Gastroesophageal sphincter (tissue), 4 donors: Measurements from ENCODE around the gene SPRYD3. TPM values are rescaled to one million over a fixed set of nuclear protein-coding genes. Genes with fewer than 3 reads are reported as not detected.

ENCODE experiments used
- ATAC-seq: fragments of 150-250 bp; one replicate; pipeline ENCODE4 v1.9.1; 2016; ENCODE audit warnings: mild to moderate bottlenecking, moderate library complexity
- H3K27ac ChIP-seq, 4 donors: fragments of 200-600 bp; sonication (generic) in 3 of 4; 1 replicate in 3 of 4; 2 replicates in 1 of 4; pipeline ENCODE4 v1.5.1; 2016 to 2019
- H3K27me3 ChIP-seq: fragments of 200-600 bp; sonication (generic); one replicate; pipeline ENCODE4 v1.5.1; 2019
- H3K36me3 ChIP-seq, 2 donors: fragments of 200-600 bp; sonication (generic); one replicate each; pipeline ENCODE4 v1.5.1; 2019; ENCODE audit warnings: control low read depth in 1 of 2
- H3K4me1 ChIP-seq, 3 donors: fragments of 200-600 bp; sonication (generic); 1 replicate in 2 of 3; 2 replicates in 1 of 3; pipeline ENCODE4 v1.5.1; 2016 to 2019; ENCODE audit warnings: control low read depth in 2 of 3
- H3K4me3 ChIP-seq, 2 donors: fragments of 200-600 bp; sonication (generic); one replicate each; pipeline ENCODE4 v1.5.1; 2019; ENCODE audit warnings: mild to moderate bottlenecking in 1 of 2, moderate library complexity in 1 of 2
- H3K9me3 ChIP-seq, 3 donors: fragments of 200-600 bp; sonication (generic); one replicate each; pipeline ENCODE4 v1.5.1; 2017 to 2019; ENCODE audit warnings: control low read depth in 2 of 3
- CTCF ChIP-seq, 4 experiments: fragments of 200-600 bp in 2 of 4; fragments of 450-650 bp in 2 of 4; sonication (generic) in 1 of 4; IDR thresholded peaks; one replicate each; pipeline ENCODE4 v1.5.1; 2017 to 2019; ENCODE audit warnings: antibody characterized with exemption in 4 of 4, mild to moderate bottlenecking in 2 of 4, moderate library complexity in 2 of 4
- EP300 ChIP-seq: sonication (generic); formaldehyde crosslinking; IDR thresholded peaks from one replicate; pipeline ENCODE4 v1.6.1; 2017; ENCODE audit warnings: antibody characterized with exemption, mild to moderate bottlenecking
- POLR2A ChIP-seq, 2 donors: fragments of 450-650 bp; IDR thresholded peaks; one replicate each; pipeline ENCODE4 v1.6.1; 2017; ENCODE audit warnings: antibody characterized with exemption in 2 of 2, mild to moderate bottlenecking in 2 of 2, moderate library complexity in 1 of 2
- POLR2AphosphoS5 ChIP-seq: sonication (generic); formaldehyde crosslinking; IDR thresholded peaks from one replicate; pipeline ENCODE4 v1.6.1; 2017; ENCODE audit warnings: antibody characterized with exemption
- WGBS, 2 donors: methylation state at CpG; one replicate each; pipeline ENCODE4 v1.1.5; 2018; ENCODE audit warnings: low coverage in 1 of 2; 5-methylcytosine and 5-hydroxymethylcytosine counted together
- total RNA-seq, 4 donors: library from RNA; depleted of rRNA; stranded (reverse); fragments of >200 nt; gene quantifications; one replicate each; pipeline ENCODE4 v1.1.0, GENCODE V29; 2016

SPRYD3 gene
- total RNA-seq, 4 donors from 2014 or later, result 79.1 to 137 (median 110) TPM

- H3K27me3 ChIP-seq, result no peaks in the 10 kb centered on the region
- no peak for TF ChIP-seq POLR2A (IDR thresholded peaks at IDR 0.05)
- no peak for TF ChIP-seq POLR2AphosphoS5
- TF ChIP-seq EP300, result no peak
- TF ChIP-seq CTCF (IDR thresholded peaks at IDR 0.05), result no peak
- H3K4me1 ChIP-seq, result peaks cover 0 to 6% (median 0%) of the 10 kb centered on the region in 3 donors
- 90 to 100% methylated on average over 1 to 3 of the region's 3 CpGs for WGBS, 2 donors
- H3K27ac ChIP-seq, result no peak overlapping the region
- no peak overlapping the region for H3K4me3 ChIP-seq
- no peaks in the 10 kb centered on the region for H3K9me3 ChIP-seq
- H3K36me3 ChIP-seq, result no peaks in the 10 kb centered on the region
- ATAC-seq, result no peak
These were observed 7.2 kb upstream of the SPRYD3 start for GRCh38 chr12:53086361-53086760.

- ATAC-seq, result no peak
- H3K4me3 ChIP-seq, result no peak overlapping the region
- H3K27ac ChIP-seq, result no peak overlapping the region
- no peaks in the 10 kb centered on the region for H3K9me3 ChIP-seq
- 74 to 80% methylated on average over 2 of the region's 2 CpGs for WGBS, 2 donors
- no peaks in the 10 kb centered on the region for H3K27me3 ChIP-seq
- H3K4me1 ChIP-seq, result peaks cover 0 to 26% (median 20%) of the 10 kb centered on the region in 3 donors
- no peak for TF ChIP-seq POLR2AphosphoS5
- TF ChIP-seq EP300, result no peak
- TF ChIP-seq POLR2A (IDR thresholded peaks at IDR 0.05), result no peak
- TF ChIP-seq CTCF (IDR thresholded peaks at IDR 0.05), result no peak
- H3K36me3 ChIP-seq, result peaks cover 0 to 1% of the 10 kb centered on the region in 2 donors
These were observed 3.5 kb upstream of the SPRYD3 start for GRCh38 chr12:53082637-53083175.

GRCh38 chr12:53078425-53079225, 565 bp downstream of the SPRYD3 start:
- H3K27me3 ChIP-seq, result no peaks in the 10 kb centered on the region

GRCh38 chr12:53077030-53077429, 2.2 kb downstream of the SPRYD3 start:
- TF ChIP-seq CTCF (IDR thresholded peaks at IDR 0.05) (no peak), EP300 (no peak), POLR2A (IDR thresholded peaks at IDR 0.05) (no peak), POLR2AphosphoS5 (no peak)
- no peaks in the 10 kb centered on the region for H3K27me3 ChIP-seq
- no peak overlapping the region for H3K4me3 ChIP-seq
- 90% methylated on average over 5 of the region's 8 CpGs; no CpG with 5 or more reads in 1 of the 2 donors for WGBS, 2 donors
- peak overlapping the region in 3 of 4 donors; percentile 48 to 95 (median 88) for H3K27ac ChIP-seq
- no peak for ATAC-seq
- peaks cover 13 to 83% (median 52%) of the 10 kb centered on the region in 3 donors for H3K4me1 ChIP-seq
- peaks cover 0 to 42% of the 10 kb centered on the region in 2 donors for H3K36me3 ChIP-seq
- no peaks in the 10 kb centered on the region for H3K9me3 ChIP-seq

More at GRCh38 chr12:53078425-53079225, 565 bp downstream of the SPRYD3 start:
- no peaks in the 10 kb centered on the region for H3K9me3 ChIP-seq
- 28 to 61% methylated on average over 6 to 9 of the region's 25 CpGs for WGBS, 2 donors
- H3K4me1 ChIP-seq, result peaks cover 0 to 67% (median 37%) of the 10 kb centered on the region in 3 donors
- H3K4me3 ChIP-seq, result peak overlapping the region; percentile 63 to 77
- ATAC-seq, result no peak
- peak overlapping the region; percentile 82 to 96 (median 92) for H3K27ac ChIP-seq
- peaks cover 0 to 35% of the 10 kb centered on the region in 2 donors for H3K36me3 ChIP-seq
- TF ChIP-seq POLR2A (IDR thresholded peaks at IDR 0.05) (peak in 1 of 2 donors; percentile 33), CTCF (IDR thresholded peaks at IDR 0.05) (peak in 1 of 4 experiments; percentile 35), POLR2AphosphoS5 (peak; percentile 18), EP300 (no peak)
